HT-29 (cell line): ENCODE measurements around the gene FGD3. TPM values are rescaled to one million over a fixed set of nuclear protein-coding genes. Genes with fewer than 3 reads are reported as not detected.

Source experiments
- DNase-seq: peaks from one replicate; pipeline ENCODE4 v3.0.0-alpha.2; 2015; ENCODE audit warnings: low spot score
- total RNA-seq: library from RNA; depleted of rRNA; stranded (reverse); fragments of >200 nt; shearing (Covaris generic); gene quantifications from 2 replicates; pipeline ENCODE4 v1.2.3, GENCODE V29; 2014

Gene FGD3
- total RNA-seq, 1 experiment from 2014 or later = 14.7 TPM

GRCh38 chr9:93052791-93053540, 105.6 kb downstream of the FGD3 start:
- DNase-seq = no peak

DNA sequence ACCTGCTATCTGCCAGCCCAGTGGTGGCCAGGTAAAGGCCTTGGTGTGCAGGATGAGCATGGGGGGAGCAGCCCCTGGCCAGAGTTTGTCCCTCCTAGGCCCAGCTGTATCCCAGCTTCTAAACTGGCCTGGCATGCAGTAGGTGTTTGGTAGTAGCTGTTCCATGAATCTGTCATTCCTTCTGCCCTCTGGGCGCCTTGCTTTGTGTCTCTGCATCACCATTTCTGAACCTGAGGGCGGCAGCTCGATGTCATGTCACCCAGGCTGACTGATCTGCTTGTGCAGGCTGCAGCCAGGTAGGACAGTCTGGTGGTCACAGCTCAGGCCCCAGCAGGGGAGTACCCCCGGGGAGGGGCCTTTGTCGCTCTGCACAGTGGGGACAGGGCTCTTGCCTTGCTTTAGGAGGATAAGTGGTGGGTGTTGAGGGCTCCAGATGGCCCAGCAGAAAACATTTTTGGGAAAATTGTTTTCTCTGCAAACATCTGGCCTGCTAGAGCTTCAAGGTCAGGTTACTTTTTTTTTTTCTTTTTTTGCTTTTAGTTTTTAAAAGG, 106.5 kb downstream of the FGD3 start:
- DNase-seq = no peak

- DNase-seq = no peak
Observed at GRCh38 chr9:93054758-93055704, 107.7 kb downstream of the FGD3 start.

GRCh38 chr9:93057042-93057702, 109.8 kb downstream of the FGD3 start:
- DNase-seq = peak; percentile 19

- DNase-seq = no peak
Observed at GRCh38 chr9:93057703-93058354, 110.5 kb downstream of the FGD3 start.

GRCh38 chr9:93058355-93059010, 111.2 kb downstream of the FGD3 start, which contains the start of gene SUSD3:
SUSD3 (plus strand) TSS chr9:93058701; CDS start chr9:93058743, 42 bp downstream.
- DNase-seq = peak; percentile 51

DNA sequence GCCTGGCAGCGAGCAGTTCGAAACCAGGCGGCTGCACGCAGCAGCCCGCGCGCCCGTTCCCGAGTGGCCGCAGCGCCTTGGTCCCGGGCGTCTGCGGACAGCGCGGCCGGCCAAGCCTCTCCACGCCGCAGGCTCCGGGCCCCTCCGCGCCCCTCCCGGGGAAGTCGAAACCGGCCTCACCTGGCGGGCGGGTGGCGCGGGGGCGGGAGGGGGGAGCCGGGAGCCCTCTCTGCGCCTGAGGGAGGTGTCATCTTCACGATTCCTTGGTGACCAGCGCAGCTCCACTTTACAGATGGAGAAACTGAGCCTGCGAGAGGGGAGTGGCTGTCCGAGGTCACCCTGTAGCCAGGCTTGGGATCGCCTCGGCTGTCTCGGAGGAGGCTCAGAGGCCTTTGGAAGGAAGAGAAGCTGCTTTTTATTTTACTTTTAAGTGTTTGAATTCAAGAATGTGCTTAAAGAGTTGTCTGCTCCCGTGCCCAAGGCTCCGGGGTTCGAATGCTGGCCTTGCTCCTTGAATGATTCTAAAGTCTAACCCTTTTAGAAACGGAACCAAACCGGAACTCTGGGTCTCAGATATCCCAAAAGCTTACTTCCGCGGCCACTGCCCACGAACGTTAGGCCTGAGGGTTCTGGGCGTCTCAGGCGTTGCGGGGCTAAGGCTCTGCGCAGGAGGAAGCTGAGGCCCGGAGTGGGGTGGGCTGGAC, 111.8 kb downstream of the FGD3 start:
- DNase-seq = no peak

DNA sequence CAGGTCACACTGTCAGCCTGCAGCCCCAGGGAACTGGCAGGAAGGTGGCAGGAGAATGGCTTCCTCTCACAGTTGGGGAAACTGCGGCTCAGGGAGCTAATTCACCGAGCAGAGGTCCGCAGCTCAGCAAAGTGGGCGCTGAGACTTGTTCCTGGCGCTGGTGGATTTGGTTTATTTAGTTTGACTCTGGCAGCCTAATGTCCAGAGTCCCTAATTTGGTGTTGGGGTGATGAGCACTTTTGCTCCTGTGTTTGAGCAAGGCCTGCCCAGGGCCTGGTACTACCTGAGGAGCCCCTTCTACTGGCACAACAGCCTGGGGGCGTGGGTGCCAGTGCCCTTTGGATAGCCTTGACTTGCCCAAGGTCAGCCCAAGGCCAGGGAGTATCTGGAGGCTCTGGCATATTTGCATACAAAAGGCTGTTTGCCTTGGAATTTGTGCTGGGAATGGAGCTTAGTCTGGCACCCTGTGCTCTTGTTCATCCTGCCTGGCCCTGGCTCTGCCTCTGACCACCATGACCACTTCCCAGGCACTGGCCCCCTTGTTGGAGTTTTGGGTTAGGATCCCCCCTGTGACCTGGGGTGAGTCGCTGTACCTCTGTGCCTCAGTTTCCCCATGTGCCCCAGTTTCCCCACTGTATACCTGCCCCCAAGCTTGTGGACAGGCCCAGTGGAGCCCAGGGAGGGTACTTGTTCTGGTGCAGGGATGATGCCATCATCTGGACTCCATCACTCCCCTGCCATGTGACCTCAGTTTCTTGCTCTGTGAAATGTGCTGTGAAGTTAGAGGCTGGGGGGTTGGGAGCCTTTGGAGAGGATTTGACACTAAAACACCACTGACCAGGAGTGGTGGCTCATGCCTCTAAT, 112.6 kb downstream of the FGD3 start:
- no peak for DNase-seq

- no peak for DNase-seq
Observed at GRCh38 chr9:93060746-93061259, 113.5 kb downstream of the FGD3 start.

DNA sequence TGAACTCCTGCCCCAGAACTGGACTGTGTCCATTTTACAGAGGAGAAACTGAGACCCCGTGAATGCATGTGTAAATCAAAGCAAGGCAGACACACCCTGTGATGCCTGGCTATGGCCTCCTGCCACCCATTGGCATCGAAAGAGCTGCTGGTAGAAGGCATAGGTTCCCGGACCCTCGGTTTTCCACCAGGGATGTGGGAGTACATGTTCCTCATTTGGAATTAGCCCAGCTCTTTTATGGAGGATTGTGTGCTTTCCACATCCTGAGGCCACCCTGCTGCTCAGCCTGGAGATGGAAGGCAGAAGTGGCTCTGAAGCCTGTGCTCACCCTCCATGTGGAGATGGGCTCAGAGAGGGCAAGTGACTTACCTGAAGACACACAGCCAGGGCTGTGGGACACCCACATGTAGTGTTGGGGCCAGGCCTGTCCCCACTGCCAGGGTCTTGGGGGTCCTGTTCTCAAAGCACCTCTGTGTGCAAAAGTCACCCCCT, 114.0 kb downstream of the FGD3 start:
- no peak for DNase-seq

DNA sequence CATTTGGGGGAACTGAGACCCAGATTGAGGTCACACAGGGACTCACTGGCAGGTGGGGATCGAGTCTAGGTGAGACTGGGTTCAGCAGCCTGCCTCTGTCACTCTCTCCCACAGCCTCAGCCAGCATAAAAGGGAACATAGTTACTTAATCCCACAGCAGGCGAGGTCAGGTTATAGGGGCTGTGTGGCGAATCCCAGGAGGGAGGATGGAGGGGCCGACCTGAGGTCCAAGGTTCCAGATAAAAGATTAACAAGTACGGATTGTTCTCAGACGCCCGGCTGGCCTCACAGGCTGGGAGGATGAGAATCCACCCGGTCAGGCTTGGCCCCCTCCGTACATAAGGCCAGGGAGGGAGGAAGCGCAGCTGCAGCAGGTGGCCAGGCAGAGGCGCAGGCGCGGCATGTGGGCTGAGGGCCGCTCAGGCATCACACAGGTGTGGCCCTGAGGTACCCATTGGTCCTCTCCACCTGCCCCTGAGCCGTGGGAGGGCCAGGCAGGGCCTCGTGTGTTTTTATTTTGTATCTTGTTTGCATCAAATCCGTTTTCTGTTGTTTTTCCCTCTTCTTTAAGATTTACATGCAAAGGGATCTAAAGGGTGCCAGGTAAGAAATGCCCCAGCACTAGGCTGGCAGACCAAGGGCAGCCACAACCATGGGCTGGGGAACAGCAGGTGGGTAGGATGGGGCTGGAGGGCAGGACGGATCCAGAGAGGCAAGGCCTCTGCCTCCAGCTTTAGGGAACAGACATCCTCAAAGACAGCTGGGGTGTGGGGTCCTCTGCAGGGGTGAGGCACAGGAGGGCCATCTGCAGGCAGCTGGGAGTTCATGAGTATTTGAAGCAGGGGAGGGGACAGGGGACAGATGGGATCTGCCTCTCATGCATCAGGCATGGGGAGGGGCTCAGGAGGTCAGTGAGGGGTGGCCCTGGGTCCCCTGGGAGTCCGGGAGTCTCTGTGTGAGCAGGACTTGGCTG, 114.8 kb downstream of the FGD3 start:
- DNase-seq = peak; percentile 17

- DNase-seq = peak; percentile 16
Observed at GRCh38 chr9:93064392-93065134, 117.2 kb downstream of the FGD3 start.

DNA sequence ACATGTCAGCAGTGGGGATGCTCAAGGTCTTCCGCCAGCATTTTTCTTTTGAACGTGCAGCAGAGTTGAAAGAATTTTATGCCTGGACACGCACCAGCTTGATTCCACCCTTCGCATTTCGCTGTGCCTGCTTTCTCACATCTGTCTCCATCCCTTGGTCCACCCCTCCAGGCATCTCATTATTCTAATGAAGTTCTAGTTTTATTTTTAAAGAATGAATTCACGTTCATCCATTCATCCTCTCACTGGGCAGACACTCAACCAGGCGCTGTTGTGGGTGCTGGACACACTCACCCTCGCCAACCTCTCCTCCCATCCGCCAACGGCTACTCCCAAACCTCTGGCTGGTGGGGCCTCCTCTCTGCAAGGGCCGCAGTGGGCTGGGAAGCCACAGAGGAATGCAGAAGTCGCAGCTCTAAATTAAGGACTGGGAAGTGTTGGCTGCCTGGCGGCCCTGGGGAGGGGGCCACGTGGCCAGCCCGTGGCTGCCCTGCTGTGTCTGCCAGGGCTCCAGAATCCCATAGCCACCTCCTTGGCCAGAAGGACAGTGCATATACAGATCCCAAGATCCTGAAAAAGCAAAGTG, 117.9 kb downstream of the FGD3 start:
- no peak for DNase-seq

GRCh38 chr9:93066978-93067603, 119.8 kb downstream of the FGD3 start:
- no peak for DNase-seq

GRCh38 chr9:93068956-93069355, 121.6 kb downstream of the FGD3 start:
- no peak for DNase-seq

- DNase-seq = peak; percentile 66
Observed at GRCh38 chr9:93071464-93071863, 124.1 kb downstream of the FGD3 start.
